Trophoblast cell (in vitro differentiated cells and primary cell): ENCODE measurements around the gene AZI2.

ENCODE experiments used
- DNase-seq, 2 donors: peaks; one replicate each; pipeline ENCODE4 v3.0.0-alpha.2; 2016
- H2AFZ ChIP-seq: 2 replicates; pipeline ENCODE4 v1.6.1; 2013; ENCODE audit warnings: low read length, moderate library complexity, mild to moderate bottlenecking; ENCODE audit not compliant: insufficient read depth, poor library complexity
- H2AK5ac ChIP-seq: 2 replicates; pipeline ENCODE4 v1.6.1; 2013; ENCODE audit warnings: mild to moderate bottlenecking, low read length
- H2BK120ac ChIP-seq: 2 replicates; pipeline ENCODE4 v1.6.1; 2013; ENCODE audit warnings: low read length, mild to moderate bottlenecking, moderate library complexity; ENCODE audit not compliant: insufficient read depth, poor library complexity
- H2BK12ac ChIP-seq: 2 replicates; pipeline ENCODE4 v1.6.1; 2013; ENCODE audit warnings: mild to moderate bottlenecking, low read length, moderate library complexity
- H2BK5ac ChIP-seq: 2 replicates; pipeline ENCODE4 v1.6.1; 2013; ENCODE audit warnings: low read length, low read depth, moderate library complexity, mild to moderate bottlenecking; ENCODE audit not compliant: poor library complexity
- H3K14ac ChIP-seq: 2 replicates; pipeline ENCODE4 v1.6.1; 2013; ENCODE audit warnings: mild to moderate bottlenecking, low read length
- H3K18ac ChIP-seq: 2 replicates; pipeline ENCODE4 v1.6.1; 2013; ENCODE audit warnings: mild to moderate bottlenecking, low read length
- H3K23ac ChIP-seq: 2 replicates; pipeline ENCODE4 v1.6.1; 2013; ENCODE audit warnings: low read length
- H3K27ac ChIP-seq: 2 replicates; pipeline ENCODE4 v1.5.1; 2013; ENCODE audit warnings: low read depth, mild to moderate bottlenecking, inconsistent platforms, low read length, moderate library complexity
- H3K27me3 ChIP-seq: 2 replicates; pipeline ENCODE4 v1.6.1; 2013; ENCODE audit warnings: inconsistent platforms, mild to moderate bottlenecking, low read length, moderate library complexity; ENCODE audit not compliant: insufficient read depth
- H3K36me3 ChIP-seq, 2 experiments: 1 replicate in 1 of 2; 2 replicates in 1 of 2; pipeline ENCODE4 v1.6.1; 2013; ENCODE audit warnings: low read length in 2 of 2, mild to moderate bottlenecking in 2 of 2, moderate library complexity in 1 of 2; ENCODE audit not compliant: insufficient read depth in 2 of 2, control insufficient read depth in 1 of 2
- H3K4ac ChIP-seq: 2 replicates; pipeline ENCODE4 v1.6.1; 2013; ENCODE audit warnings: low read depth, mild to moderate bottlenecking, low read length, moderate library complexity
- H3K4me1 ChIP-seq, 2 experiments: 1 replicate in 1 of 2; 2 replicates in 1 of 2; pipeline ENCODE4 v1.6.1; 2013; ENCODE audit warnings: low read length in 2 of 2, mild to moderate bottlenecking in 2 of 2, moderate library complexity in 1 of 2; ENCODE audit not compliant: insufficient read depth in 2 of 2, control insufficient read depth in 1 of 2
- H3K4me2 ChIP-seq: 2 replicates; pipeline ENCODE4 v1.6.1; 2013; ENCODE audit warnings: inconsistent platforms, mild to moderate bottlenecking, low read length, moderate library complexity
- H3K4me3 ChIP-seq: 2 replicates; pipeline ENCODE4 v1.5.1; 2013; ENCODE audit warnings: mild to moderate bottlenecking, low read depth, low read length, inconsistent platforms
- H3K79me1 ChIP-seq: one replicate; pipeline ENCODE4 v1.6.1; 2013; ENCODE audit warnings: low read length
- H3K79me2 ChIP-seq: 2 replicates; pipeline ENCODE4 v1.6.1; 2013; ENCODE audit warnings: low read length, mild to moderate bottlenecking; ENCODE audit not compliant: control insufficient read depth, insufficient read depth, poor library complexity
- H3K9ac ChIP-seq: 2 replicates; pipeline ENCODE4 v1.6.1; 2013; ENCODE audit warnings: mild to moderate bottlenecking, low read length
- H3K9me3 ChIP-seq: 2 replicates; pipeline ENCODE4 v1.6.1; 2013; ENCODE audit warnings: low read depth, mild to moderate bottlenecking, control low read depth, inconsistent platforms, low read length; ENCODE audit not compliant: insufficient read depth
- H4K12ac ChIP-seq: 2 replicates; pipeline ENCODE4 v1.6.1; 2013; ENCODE audit warnings: low read depth, mild to moderate bottlenecking, low read length, moderate library complexity
- H4K8ac ChIP-seq: 2 replicates; pipeline ENCODE4 v1.6.1; 2013; ENCODE audit warnings: low read depth, mild to moderate bottlenecking, low read length, moderate library complexity
- H4K91ac ChIP-seq: one replicate; pipeline ENCODE4 v1.6.1; 2013; ENCODE audit warnings: low read depth, mild to moderate bottlenecking, low read length, moderate library complexity
- WGBS: extraction: QIAGEN DNeasy Blood & Tissue Kit; methylation state at CpG from one replicate; pipeline ENCODE4 v1.1.7; 2013; ENCODE audit warnings: missing lambda C conversion rate; ENCODE audit not compliant: insufficient read length, insufficient coverage; ENCODE audit errors: extremely low coverage; 5-methylcytosine and 5-hydroxymethylcytosine counted together

AZI2 gene

GRCh38 chr3:28317438-28318022 lies 31.1 kb downstream of the AZI2 start:
- H3K18ac ChIP-seq = no peak overlapping the region
- H3K23ac ChIP-seq = no peak overlapping the region
- WGBS = no CpG with 5 or more reads among the region's 2 CpGs
- H3K9me3 ChIP-seq = no peaks in the 10 kb centered on the region
- H3K4me3 ChIP-seq = no peak overlapping the region
- H3K79me2 ChIP-seq = no peaks in the 10 kb centered on the region
- no peak overlapping the region for H2AK5ac ChIP-seq
- no peaks in the 10 kb centered on the region for H3K79me1 ChIP-seq
- H3K4ac ChIP-seq = no peak overlapping the region
- no peak overlapping the region for H4K12ac ChIP-seq
- no peak overlapping the region for H3K27ac ChIP-seq
- no peaks in the 10 kb centered on the region for H3K27me3 ChIP-seq
- peak in 1 of 2 donors; percentile 64 for DNase-seq
- no peak overlapping the region for H3K4me2 ChIP-seq
- no peak overlapping the region for H2AFZ ChIP-seq
- H3K9ac ChIP-seq = no peak overlapping the region
- no peak overlapping the region for H4K91ac ChIP-seq
- H3K36me3 ChIP-seq = no peaks in the 10 kb centered on the region
- no peak overlapping the region for H2BK120ac ChIP-seq
- H4K8ac ChIP-seq = no peak overlapping the region
- no peak overlapping the region for H2BK5ac ChIP-seq
- H3K4me1 ChIP-seq = no peaks in the 10 kb centered on the region
- no peak overlapping the region for H2BK12ac ChIP-seq
- H3K14ac ChIP-seq = no peak overlapping the region

- Histone ChIP-seq H3K79me2 (no peaks in the 10 kb centered on the region), H3K4me3 (no peak overlapping the region), H2AFZ (no peak overlapping the region), H2BK120ac (no peak overlapping the region), H3K36me3 (no peaks in the 10 kb centered on the region), H4K12ac (no peak overlapping the region), H3K9ac (no peak overlapping the region), H2AK5ac (no peak overlapping the region), H3K4me2 (no peak overlapping the region), H2BK5ac (no peak overlapping the region), H4K91ac (no peak overlapping the region), H4K8ac (no peak overlapping the region), H3K4ac (no peak overlapping the region), H3K27me3 (no peaks in the 10 kb centered on the region), H3K27ac (no peak overlapping the region), H3K23ac (no peak overlapping the region), H3K9me3 (no peaks in the 10 kb centered on the region), H2BK12ac (no peak overlapping the region), H3K79me1 (no peaks in the 10 kb centered on the region), H3K14ac (no peak overlapping the region), H3K4me1 (no peaks in the 10 kb centered on the region), H3K18ac (no peak overlapping the region)
- no CpG with 5 or more reads among the region's 2 CpGs for WGBS
- DNase-seq = no peak
These were observed 32.4 kb downstream of the AZI2 start for GRCh38 chr3:28316226-28316625.

- no peak overlapping the region for H4K8ac ChIP-seq
- H2AK5ac ChIP-seq = no peak overlapping the region
- no peak overlapping the region for H3K27ac ChIP-seq
- no peak overlapping the region for H3K4me3 ChIP-seq
- H4K12ac ChIP-seq = no peak overlapping the region
- no peak overlapping the region for H3K14ac ChIP-seq
- no peaks in the 10 kb centered on the region for H3K36me3 ChIP-seq
- no peaks in the 10 kb centered on the region for H3K27me3 ChIP-seq
- no peak overlapping the region for H3K4me2 ChIP-seq
- no peaks in the 10 kb centered on the region for H3K79me1 ChIP-seq
- no peak overlapping the region for H3K4ac ChIP-seq
- H3K9ac ChIP-seq = no peak overlapping the region
- no peak overlapping the region for H4K91ac ChIP-seq
- no peak overlapping the region for H2BK12ac ChIP-seq
- H3K18ac ChIP-seq = no peak overlapping the region
- no CpG with 5 or more reads among the region's 1 CpG for WGBS
- no peaks in the 10 kb centered on the region for H3K4me1 ChIP-seq
- no peak overlapping the region for H2AFZ ChIP-seq
- DNase-seq = no peak
- H2BK120ac ChIP-seq = no peak overlapping the region
- no peaks in the 10 kb centered on the region for H3K79me2 ChIP-seq
- no peak overlapping the region for H3K23ac ChIP-seq
- no peaks in the 10 kb centered on the region for H3K9me3 ChIP-seq
- H2BK5ac ChIP-seq = no peak overlapping the region
These were observed 32.9 kb downstream of the AZI2 start for GRCh38 chr3:28315711-28316110.

DNA sequence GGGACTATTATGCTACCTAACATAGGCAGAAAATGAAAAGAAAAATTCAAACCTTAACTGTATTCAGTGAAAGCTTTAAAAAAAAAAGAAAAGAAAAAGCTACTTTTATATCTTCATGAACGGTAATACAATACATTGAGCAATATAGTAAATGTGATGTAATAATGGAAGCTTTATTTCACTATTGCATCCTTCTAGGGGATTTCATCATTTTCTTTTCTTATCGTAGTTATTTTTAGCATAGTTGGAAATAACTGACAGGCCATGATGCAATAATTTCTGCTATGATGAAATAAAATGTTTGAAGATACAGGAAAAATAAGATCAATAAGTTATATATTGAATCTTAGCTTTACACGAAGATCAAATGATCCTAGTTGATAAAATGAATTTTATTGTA lies 40.4 kb downstream of the AZI2 start:
- H3K4me3 ChIP-seq = no peak overlapping the region
- no peaks in the 10 kb centered on the region for H3K27me3 ChIP-seq
- WGBS = no CpG with 5 or more reads among the region's 3 CpGs
- H2AFZ ChIP-seq = no peak overlapping the region
- no peak overlapping the region for H3K27ac ChIP-seq
- H2AK5ac ChIP-seq = no peak overlapping the region
- no peaks in the 10 kb centered on the region for H3K79me1 ChIP-seq
- no peak overlapping the region for H4K12ac ChIP-seq
- H4K8ac ChIP-seq = no peak overlapping the region
- no peak overlapping the region for H3K23ac ChIP-seq
- H3K4me1 ChIP-seq = no peaks in the 10 kb centered on the region
- H3K79me2 ChIP-seq = no peaks in the 10 kb centered on the region
- no peak overlapping the region for H2BK12ac ChIP-seq
- no peaks in the 10 kb centered on the region for H3K36me3 ChIP-seq
- H3K4me2 ChIP-seq = no peak overlapping the region
- no peak overlapping the region for H3K9ac ChIP-seq
- H2BK120ac ChIP-seq = no peak overlapping the region
- H3K4ac ChIP-seq = no peak overlapping the region
- no peak overlapping the region for H3K14ac ChIP-seq
- no peaks in the 10 kb centered on the region for H3K9me3 ChIP-seq
- no peak overlapping the region for H4K91ac ChIP-seq
- H3K18ac ChIP-seq = no peak overlapping the region
- DNase-seq = peak in 1 of 2 donors; percentile 35
- H2BK5ac ChIP-seq = no peak overlapping the region
